NCI-H2171 (cell line): ENCODE measurements around the gene RBP5.

Source experiments
- DNase-seq: peaks from one replicate; lab custom pipeline; 2025; lab: John Stamatoyannopoulos, UW

Gene RBP5

DNA sequence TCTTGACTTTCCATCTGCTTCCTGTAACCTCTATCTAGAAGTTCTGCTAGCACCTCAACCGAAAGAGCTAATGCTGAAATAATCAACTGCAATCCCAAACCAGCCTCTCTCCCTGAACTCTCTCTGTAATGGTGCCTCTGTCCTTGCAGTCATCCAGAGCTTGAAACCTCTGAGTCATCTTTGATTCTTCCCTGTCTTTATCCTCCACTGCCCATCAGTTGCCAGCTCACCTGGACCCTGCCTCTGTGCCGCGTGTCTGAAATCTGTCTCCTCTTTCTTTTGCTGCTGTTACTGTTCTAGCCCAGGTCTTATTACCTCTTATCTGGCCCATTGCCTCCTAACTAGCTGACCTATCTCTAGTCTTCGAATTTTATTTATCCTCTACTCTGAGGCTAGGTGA, 17.0 kb upstream of the RBP5 start:
- DNase-seq, result no peak

DNA sequence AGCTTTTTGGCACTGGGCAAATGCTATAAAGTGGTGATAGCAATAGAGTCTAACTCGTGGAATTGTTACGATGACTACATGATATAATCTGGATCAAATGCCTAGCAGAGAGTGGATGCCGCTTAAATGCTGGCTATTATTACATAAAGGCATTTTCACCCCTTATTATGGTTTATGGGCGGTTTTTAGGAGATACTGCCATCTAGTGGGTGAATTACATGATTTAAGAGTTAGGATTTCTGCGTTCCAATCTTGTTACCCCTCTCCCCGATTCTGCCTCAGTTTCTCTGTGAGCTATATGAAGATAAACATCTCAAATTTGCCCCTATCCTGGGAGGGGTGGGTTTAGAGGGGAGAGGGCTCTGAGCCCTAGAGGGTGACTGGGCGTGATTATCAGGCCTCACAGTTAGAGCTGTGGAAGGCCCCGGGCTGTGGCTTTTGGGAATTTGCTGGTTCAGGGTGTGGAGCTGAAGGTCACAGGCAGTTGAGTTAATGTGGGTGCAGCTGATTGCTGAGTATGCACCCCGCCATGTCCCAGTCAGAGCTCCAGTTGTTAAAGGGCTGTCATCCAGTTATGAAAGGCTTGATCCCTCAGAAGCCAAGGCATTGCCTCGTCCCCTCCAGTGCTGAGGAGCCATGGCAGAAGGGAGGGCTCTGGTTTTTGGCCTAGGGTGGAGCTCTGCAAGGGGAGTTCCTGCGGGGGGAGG, 15.9 kb upstream of the RBP5 start:
- peak; percentile 91 for DNase-seq

DNA sequence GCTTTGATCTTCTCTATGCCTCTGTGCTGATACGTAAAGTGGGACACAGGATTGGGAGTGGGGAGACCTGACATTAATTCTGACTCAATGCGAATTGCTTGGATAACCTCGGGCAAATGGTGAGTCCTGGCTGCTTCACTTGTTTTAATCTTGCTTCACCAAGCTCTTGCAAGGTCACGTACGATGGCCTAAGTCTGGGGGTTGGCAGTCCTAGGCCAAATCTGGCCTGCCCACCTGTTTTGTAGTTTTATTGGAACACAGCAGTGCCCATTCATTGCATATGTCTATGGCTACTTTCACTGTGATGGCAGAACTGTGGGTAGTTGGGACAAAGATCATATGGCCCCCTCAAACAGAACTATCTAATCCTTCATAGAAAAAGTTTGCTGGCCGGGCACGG, 14.9 kb upstream of the RBP5 start:
- DNase-seq, result no peak

DNA sequence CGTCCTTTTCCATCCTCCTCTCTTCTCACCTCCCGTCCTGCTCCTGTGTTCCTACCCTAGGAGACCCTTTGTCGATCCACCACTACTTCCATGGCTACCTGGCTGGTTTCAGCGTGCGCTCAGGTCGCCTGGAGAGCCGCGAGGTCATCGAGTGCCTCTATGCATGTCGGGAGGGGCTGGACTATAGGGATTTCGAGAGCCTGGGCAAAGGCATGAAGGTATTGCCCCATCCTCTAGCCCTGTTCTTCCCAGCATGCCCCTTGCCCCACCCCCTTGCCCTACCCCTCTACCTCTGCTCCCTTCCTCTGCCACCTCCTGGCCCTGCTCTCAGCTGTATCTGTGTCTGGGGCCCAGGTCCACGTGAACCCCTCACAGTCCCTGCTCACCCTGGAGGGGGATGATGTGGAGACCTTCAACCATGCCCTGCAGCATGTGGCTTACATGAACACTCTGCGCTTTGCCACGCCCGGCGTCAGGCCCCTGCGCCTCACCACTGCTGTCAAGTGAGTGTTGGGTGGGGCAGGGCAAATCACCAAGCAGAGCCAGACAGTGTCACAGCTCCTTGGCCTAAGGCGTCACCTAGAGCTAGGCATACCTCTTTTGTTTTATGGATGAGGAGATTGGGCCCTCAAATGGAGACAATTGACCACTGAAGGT, 14.2 kb upstream of the RBP5 start:
- DNase-seq, result no peak

DNA sequence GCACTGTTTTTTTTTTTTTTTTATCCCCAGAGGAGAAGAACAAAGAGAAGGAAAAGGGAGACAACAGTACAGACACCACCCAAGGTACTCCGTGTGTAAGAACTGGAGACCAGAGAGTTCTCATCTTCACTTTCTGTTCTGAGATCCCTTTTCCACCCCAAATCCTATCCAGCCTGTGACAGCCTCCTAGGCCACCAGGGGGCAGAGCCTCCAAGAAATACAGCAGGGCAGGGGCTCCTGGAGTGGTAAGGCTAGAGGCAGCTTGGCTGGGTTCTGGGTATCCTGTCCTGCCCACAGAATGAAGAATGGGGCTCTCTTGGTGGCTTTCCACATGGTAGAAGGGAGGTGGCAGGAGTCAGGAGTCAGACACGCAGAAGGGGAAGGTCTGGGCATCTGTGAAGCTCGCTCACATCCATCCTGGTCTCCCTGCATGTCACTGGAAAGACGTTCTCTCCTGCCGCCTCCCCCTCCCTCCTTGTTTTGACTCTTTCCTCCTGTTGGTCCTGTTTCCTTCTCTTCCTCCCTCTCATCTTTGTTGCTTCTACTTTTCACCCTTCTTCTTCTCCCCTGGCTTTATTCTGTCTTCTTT, 13.5 kb upstream of the RBP5 start:
- DNase-seq, result peak; percentile 73

DNA sequence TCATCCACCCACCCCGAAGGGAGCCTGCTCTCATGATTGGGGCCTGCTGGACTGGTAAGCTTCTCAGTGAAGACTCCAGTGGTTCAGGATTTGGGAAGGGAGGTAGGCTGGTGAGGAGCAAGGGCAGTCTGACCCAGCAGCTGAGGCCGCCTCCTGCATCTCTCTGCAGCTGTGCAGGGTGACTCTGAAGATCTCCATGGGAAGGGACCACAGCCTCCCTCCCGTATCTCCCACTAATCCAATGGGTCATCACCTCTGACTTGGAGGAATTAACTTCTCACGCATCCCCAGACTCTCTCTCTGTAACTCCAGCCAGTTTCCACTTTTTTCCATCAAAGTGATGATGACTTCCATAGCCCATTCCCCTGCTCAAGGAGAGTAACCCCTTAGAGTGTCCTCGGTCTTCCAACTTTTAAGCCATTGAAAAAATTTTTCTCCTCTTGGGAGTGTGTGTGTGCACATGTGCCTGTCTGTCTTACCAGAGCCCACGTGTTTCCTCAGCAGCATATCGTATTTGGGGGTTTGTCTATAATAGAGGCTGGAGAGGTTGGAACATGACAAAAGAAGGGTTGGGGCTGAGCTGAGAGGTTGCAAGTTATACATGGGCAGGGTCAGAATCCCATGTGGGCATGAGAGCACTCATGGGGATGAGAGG, 12.8 kb upstream of the RBP5 start:
- DNase-seq, result no peak

DNA sequence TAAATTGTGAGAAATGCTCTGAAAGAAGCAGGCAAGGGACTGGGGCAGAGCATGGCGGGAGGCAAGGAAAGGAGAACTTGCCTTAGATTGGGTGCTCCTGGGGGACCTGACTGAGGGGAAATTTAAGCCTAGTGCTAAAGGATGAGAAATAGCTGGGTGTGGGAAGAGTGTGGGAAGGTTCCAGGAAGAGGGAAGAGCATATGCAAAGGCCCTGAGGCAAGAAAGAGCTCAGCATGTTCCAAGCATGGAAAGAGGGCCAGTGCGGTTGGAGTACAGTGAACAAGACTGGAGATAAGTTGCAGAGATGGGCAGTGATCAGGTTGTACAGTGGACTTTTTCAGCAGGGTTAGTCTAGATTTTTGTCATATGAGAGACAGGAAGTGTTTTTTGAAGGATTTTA, 10.5 kb upstream of the RBP5 start:
- DNase-seq, result no peak

DNA sequence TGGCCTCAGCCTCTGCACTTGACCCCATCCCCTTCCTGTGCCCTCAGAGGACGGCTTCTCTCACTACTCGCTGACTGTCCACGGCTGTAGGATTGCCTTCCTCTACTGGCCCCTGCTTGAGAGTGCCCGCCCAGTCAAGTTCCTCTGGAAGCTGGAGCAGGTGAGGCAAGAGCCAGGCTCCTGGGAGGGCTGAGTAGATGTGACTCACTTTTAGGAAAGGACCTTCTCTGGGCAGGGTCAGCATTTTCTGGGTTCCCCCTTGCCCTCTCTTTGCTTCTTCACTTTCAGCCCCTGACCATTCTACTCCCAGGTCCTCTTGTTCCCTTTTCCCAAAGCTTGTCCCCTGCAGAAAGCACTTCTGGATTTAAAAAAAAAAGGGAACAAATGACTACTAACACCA, 9.2 kb upstream of the RBP5 start:
- DNase-seq, result no peak

DNA sequence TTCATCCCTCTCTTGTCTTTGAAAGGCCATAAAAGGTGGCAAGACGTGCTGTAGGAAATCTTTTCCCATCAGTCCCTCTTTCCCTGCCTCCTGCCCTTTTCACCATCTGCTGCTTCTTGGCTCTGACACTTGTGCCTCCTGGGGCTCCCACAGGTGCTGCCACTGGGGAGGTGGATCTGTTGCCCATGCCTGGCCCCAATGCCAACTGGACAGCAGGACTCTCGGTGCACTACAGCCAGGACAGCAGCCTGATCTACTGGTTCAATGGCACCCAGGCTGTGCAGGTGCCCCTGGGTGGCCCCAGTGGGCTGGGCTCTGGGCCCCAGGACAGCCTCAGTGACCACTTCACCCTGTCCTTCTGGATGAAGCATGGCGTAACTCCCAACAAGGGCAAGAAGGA, 8.0 kb upstream of the RBP5 start:
- no peak for DNase-seq

DNA sequence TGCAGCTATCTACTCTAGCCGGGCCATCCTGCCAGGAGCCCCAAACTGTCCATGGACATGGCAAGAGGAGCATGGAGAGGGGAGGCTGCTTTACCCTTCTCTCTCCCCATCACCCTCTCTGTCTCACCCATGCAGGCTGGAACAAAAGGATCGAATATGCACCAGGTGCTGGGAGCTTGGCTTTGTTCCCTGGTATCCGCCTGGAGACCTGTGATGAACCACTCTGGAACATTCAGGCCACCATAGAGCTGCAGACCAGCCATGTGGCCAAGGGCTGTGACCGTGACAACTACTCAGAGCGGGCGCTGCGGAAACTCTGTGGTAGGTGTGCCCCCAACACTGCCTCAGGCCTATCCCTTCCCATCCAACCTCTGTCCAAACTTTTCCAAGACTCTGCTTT, 7.4 kb upstream of the RBP5 start:
- no peak for DNase-seq

DNA sequence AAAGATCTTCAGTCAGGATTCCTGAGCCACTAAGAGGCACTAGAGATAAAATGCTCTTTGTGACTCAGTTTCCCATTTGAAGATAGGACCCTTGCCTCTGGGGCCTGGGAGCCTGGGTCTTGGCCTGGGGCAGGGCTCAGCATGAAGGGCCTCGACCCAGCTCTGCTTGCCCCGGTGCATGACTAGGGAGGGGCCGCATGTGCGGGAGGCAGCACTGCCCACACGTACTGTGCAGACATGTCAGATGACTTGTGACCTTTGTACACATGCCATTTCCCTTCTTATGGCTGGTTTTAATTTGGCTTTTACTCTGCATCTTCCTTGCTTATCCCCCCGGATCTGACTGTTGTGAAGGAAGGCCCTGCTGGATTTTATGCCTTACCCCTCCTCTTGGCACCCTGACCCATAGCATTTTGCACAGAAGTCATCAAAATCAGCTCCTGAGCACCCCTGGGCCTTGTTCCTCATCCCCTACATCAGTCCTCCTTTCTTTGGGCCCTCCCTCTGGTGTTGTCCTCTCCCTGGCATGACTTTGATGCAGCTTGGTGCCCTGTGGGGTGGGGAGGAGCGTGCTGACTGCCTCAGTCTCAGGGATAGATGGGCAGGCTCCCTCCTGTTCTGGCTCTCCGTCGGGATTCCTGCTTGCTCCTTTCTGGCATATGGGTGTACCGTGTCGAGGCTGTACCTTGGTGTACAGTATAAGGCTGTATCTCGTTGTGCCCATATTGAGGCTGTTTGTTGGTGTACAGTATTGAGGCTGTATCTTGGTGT, 5.9 kb upstream of the RBP5 start:
- no peak for DNase-seq

DNA sequence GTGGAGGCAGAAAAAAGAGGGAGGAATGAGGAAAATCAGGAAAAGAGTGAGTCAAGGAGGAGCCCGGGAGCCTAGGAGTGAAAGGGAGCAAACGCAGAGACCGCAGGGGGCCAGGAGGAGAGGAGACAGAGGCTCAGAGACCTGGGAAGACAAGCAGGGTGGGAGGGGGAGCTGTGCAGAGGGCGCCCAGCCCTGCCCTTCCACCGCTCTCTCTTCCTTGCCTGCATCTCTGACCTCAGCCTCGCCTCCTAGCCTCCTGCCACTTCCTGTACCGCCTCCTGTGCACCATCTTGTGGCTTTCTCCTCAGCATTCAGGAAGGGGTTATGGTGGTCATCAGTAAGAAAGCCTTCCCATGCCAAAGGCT, 2.8 kb upstream of the RBP5 start:
- DNase-seq, result no peak

DNA sequence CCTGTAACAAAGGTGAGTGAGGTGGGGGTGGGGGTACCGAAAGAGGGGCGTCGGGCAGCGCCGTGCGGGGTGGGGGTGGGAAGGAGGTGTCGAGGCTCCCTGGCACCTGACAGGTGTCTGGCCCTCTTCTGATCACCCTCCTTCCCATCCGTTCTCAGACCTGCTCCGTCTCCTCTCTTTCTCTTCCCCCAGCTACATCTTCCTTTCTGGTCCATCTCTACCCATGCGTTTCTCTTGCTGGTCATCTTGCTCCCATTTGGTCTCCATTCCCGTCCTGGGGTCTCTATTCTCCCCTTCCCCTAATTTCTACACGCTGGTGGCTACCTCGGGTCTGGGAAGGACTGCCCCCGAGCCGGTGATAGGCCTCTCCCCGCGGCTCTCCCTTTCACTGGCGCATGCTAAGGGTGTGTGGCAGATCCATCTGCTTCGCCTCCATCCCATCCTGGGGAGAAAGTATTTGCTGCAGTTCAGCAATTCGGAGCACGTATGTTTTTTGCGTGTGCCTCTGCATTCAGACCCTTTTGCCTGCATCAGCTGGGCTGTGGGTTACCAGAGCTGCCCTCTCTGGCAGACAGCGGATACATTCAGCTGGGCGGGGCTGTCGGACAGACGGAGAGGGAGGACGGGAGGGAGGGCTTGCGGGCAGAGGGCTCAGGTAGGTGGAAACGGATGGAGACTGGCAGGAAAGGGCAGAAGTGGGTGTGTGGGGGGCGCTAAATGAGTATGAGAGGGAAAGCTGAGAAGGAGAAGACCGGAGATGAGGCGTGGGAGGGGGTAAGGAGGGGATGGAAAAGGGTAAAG, 2.2 kb upstream of the RBP5 start:
- DNase-seq, result peak; percentile 93

DNA sequence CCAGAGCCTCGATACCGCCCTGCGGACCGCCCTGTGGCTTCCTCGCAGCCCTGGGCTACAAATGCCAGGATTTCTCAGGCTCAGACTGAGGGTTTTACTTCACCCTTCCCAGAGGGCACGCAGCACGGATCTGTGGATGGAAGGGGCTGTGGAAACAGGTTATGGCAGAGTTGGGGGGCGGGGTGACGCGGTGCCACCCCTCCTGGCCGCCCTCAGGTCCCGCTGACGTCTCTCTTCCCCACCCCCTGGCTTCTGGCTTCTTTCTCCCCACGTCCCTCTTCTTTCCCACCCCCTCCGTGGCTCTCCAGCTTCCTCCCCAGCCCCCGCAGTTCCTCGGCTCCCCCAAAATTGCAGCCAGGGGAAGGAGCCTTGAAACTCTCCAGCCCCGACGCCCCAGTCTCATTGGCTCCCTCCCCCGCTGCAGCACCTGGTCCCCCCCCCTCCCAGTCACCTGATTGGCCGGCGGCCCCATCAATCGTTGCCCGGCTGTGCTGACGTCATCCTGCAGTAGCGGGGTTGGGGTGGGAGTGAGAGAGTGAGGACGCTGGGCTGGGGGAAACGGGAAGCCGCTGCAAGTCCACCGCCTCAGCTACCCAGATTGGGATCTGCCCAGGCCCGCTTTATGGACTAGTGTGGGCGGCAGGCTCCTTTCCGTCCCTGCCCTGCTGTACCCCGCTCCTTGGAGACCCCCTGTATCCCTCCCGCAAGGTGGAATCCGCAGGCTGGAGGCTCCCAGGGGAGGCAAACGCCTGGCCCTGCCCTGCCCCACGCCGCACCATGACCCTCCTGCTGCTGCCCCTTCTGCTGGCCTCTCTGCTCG, 1.4 kb upstream of the RBP5 start, which contains the start of gene CLSTN3:
Gene CLSTN3, plus strand, starts transcription at position 500 of the 820 bp plus-strand sequence. Its CDS starts 278 bp downstream, at position 778.
- peak; percentile 100 for DNase-seq

DNA sequence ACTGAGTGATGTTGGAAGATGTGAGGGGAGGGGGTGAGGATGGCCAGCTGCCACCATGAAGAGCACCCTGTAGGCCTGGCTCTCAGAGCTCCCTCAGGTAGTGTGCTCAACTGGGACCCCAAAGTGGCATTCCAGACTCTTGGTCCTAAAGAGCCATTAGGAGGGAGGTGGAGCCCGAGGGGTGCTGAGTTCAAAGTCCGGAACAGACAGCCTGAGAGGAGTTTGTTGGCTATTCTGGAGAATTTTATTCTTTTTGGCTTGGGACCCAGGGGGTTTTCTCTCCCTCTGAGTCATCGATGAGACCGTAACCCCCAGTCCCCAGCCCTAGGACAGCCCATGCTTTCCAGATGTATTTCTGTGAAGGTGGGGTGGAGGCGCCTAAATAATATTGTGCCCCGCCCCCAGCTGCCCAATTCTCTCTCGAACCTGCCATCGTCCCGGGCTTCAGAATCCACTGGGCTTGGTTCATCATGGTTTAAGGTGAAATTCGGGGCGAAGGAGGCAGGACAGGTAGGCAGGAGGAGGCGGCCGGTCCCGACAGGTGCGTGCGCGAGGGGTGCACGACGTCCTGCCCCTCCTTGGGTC, 690 bp upstream of the RBP5 start:
- no peak for DNase-seq

DNA sequence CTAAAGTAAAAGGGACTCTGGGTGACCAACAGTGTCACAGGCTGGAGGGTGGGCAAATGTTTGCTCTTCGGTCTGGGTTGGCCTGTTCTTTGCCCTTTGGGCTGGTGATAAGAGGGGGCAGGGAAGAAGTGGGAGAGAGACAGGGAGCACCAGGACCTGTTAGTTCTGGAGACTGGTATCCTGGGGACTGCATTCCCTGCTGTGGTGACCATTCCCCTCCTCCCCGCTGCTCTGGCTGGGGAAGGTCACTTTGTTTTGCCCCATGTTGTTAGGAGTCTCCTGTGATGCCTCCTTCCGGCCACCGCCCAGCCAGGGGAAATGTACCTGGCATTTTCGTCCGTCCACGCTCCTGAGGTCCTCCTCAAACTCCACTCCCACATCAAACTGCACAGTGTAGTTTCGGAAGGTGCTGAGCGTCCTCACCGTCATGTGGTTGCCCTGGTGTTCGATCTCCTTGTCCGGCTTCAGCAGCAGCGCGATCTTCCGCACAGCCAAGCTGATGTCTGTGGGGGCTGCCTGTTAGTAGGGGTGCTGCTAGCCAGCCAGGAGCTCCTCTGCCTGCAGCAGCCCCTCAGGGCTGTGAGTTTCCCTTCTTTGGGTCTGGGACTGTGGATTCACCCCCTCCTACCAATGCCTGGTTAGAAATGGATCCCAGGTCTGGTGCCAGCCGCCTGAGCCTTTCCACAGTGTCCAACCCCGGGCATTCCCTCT, 618 bp downstream of the RBP5 start:
- no peak for DNase-seq

DNA sequence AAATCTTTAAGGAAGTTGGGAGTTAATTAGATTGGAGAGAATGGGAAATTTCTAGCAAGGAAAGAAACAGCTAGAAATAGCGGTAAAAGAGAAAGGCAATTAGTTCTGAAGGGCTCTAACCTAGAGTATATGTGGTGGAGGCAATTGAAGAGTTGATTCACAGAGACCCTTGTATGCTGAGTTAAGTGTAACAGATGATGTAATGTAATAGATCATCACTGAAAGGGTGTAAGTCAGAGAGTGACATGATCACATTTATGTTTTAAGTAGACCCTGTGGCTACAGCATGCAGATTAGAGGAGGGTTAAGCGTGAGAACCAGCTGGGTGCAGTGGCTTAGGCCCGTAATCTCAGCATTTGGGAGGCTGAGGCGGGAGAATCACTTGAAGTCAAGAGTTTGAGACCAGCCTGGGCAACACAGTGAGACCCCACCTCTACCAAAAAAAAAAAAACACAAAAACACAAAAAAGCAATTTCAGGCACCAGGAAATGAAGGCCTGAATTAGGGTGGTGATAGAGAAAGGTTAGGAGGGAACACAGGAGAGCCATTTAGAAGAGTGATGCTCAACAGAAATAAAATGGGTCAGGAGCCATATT, 3.0 kb downstream of the RBP5 start:
- DNase-seq, result no peak

DNA sequence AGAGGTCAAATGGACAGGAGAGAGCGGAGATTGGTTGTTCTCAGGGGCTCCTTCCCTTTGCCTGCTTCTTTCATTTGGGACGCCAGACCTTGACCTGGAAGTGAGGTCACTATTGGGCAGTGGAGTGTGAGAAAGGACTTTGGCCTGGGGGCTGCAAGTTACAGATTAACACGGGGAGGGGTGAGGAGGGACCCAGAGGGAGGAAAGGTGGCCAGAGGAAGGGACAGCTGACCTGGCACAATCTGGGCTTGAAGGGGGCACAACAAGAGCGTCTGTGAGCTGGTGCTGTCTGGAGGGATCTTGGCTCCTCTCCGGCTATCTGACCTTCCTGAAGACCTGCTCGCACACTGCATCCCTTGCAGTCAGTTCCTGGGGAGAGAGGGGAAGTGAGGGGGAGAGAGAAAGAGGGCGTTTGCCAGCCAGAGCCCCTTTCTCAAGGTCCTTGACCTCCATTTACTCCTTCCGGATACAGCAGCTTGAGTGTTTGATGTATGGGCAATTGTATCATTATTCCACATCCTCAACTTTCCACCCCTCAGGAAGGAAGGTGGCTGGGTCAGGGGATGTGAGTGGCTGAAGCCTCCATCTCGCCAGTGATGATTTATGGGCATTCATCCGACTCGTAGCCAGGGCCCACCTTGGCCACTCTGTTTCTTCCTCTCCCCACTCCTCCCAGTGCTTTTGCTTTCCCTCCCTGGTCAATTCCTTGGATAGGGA, 4.7 kb downstream of the RBP5 start:
- no peak for DNase-seq
